ENCODE data around the gene KCNQ5.

The KCNQ5 gene

GRCh38 chr6:73109659-73110058 lies 487.8 kb downstream of the KCNQ5 start:
- Histone ChIP-seq H3K9me3 (ENCODE audit: low read depth, low read length) (no peaks in the 10 kb centered on the region), H3K4me3 (no peak overlapping the region), H3K9ac (ENCODE audit: insufficient read length) (no peak overlapping the region), H3K36me3 (ENCODE audit: insufficient read depth, low read length) (peaks cover 7% of the 10 kb centered on the region; the same call in 1 of the 2 replicates), H3K27ac (no peak overlapping the region)
- TF ChIP-seq EZH2 (IDR thresholded peaks at IDR 0.05): no peak
- no peak for TF ChIP-seq POLR2AphosphoS5 (IDR thresholded peaks at IDR 0.05; ENCODE audit: borderline replicate concordance, low read depth, low read length)
- TF ChIP-seq FOXP2 (optimal IDR thresholded peaks at IDR 0.05; ENCODE audit: control extremely low read depth, extremely low read length, insufficient read depth): no peak
- no peak for DNase-seq (ENCODE audit: low read depth, low spot score)

- no peak for DNase-seq (ENCODE audit: low read depth, low spot score)
- no peak overlapping the region for H3K9ac ChIP-seq (ENCODE audit: insufficient read length)
- TF ChIP-seq FOXP2 (optimal IDR thresholded peaks at IDR 0.05; ENCODE audit: control extremely low read depth, extremely low read length, insufficient read depth) (no peak), POLR2AphosphoS5 (IDR thresholded peaks at IDR 0.05; ENCODE audit: borderline replicate concordance, low read depth, low read length) (no peak), EZH2 (IDR thresholded peaks at IDR 0.05) (no peak)
These were observed 494.5 kb downstream of the KCNQ5 start for GRCh38 chr6:73116330-73116729.

GRCh38 chr6:73121421-73121993 lies 499.6 kb downstream of the KCNQ5 start:
- TF ChIP-seq FOXP2 (optimal IDR thresholded peaks at IDR 0.05; ENCODE audit: control extremely low read depth, extremely low read length, insufficient read depth) (no peak), EZH2 (IDR thresholded peaks at IDR 0.05) (no peak), POLR2AphosphoS5 (IDR thresholded peaks at IDR 0.05; ENCODE audit: borderline replicate concordance, low read depth, low read length) (no peak)
- Histone ChIP-seq H3K4me3 (no peak overlapping the region), H3K9me3 (ENCODE audit: low read depth, low read length) (no peaks in the 10 kb centered on the region), H3K27ac (no peak overlapping the region), H3K36me3 (ENCODE audit: insufficient read depth, low read length) (no peaks in the 10 kb centered on the region; the same call in 1 of the 2 replicates), H3K9ac (ENCODE audit: insufficient read length) (no peak overlapping the region)
- no peak for DNase-seq (ENCODE audit: low read depth, low spot score)

More at GRCh38 chr6:73116330-73116729, 494.5 kb downstream of the KCNQ5 start:
- Histone ChIP-seq H3K4me3 (no peak overlapping the region), H3K36me3 (ENCODE audit: insufficient read depth, low read length) (peaks cover 7% of the 10 kb centered on the region; the same call in 1 of the 2 replicates), H3K27ac (no peak overlapping the region), H3K9me3 (ENCODE audit: low read depth, low read length) (no peaks in the 10 kb centered on the region)

GRCh38 chr6:73123632-73124329 lies 501.9 kb downstream of the KCNQ5 start:
- no peak for TF ChIP-seq POLR2AphosphoS5 (IDR thresholded peaks at IDR 0.05; ENCODE audit: borderline replicate concordance, low read depth, low read length)
- no peak for TF ChIP-seq FOXP2 (optimal IDR thresholded peaks at IDR 0.05; ENCODE audit: control extremely low read depth, extremely low read length, insufficient read depth)
- TF ChIP-seq EZH2 (IDR thresholded peaks at IDR 0.05): no peak
- no peak overlapping the region for H3K4me3 ChIP-seq
- no peak for DNase-seq (ENCODE audit: low read depth, low spot score)
- H3K9ac ChIP-seq (ENCODE audit: insufficient read length): no peak overlapping the region
- H3K27ac ChIP-seq: no peak overlapping the region
- no peaks in the 10 kb centered on the region; the same call in 1 of the 2 replicates for H3K36me3 ChIP-seq (ENCODE audit: insufficient read depth, low read length)
- H3K9me3 ChIP-seq (ENCODE audit: low read depth, low read length): no peaks in the 10 kb centered on the region

- DNase-seq (ENCODE audit: low read depth, low spot score): peak; percentile 93
- Histone ChIP-seq H3K9me3 (ENCODE audit: low read depth, low read length) (no peaks in the 10 kb centered on the region), H3K4me3 (peak overlapping the region; percentile 29; the same call in 1 of the 2 replicates)
These were observed 508.0 kb downstream of the KCNQ5 start for GRCh38 chr6:73129653-73130443.

GRCh38 chr6:73131706-73132105 lies 509.8 kb downstream of the KCNQ5 start:
- DNase-seq (ENCODE audit: low read depth, low spot score): no peak
- Histone ChIP-seq H3K9me3 (ENCODE audit: low read depth, low read length) (no peaks in the 10 kb centered on the region), H3K36me3 (ENCODE audit: insufficient read depth, low read length) (no peaks in the 10 kb centered on the region; the same call in 1 of the 2 replicates), H3K4me3 (no peak overlapping the region), H3K9ac (ENCODE audit: insufficient read length) (no peak overlapping the region), H3K27ac (no peak overlapping the region)
- TF ChIP-seq EZH2 (IDR thresholded peaks at IDR 0.05) (no peak), POLR2AphosphoS5 (IDR thresholded peaks at IDR 0.05; ENCODE audit: borderline replicate concordance, low read depth, low read length) (no peak), FOXP2 (optimal IDR thresholded peaks at IDR 0.05; ENCODE audit: control extremely low read depth, extremely low read length, insufficient read depth) (no peak)

More at GRCh38 chr6:73129653-73130443, 508.0 kb downstream of the KCNQ5 start:
- H3K36me3 ChIP-seq (ENCODE audit: insufficient read depth, low read length): no peaks in the 10 kb centered on the region
- no peak for TF ChIP-seq EZH2 (IDR thresholded peaks at IDR 0.05)
- no peak for TF ChIP-seq FOXP2 (optimal IDR thresholded peaks at IDR 0.05; ENCODE audit: control extremely low read depth, extremely low read length, insufficient read depth)
- no peak for TF ChIP-seq POLR2AphosphoS5 (IDR thresholded peaks at IDR 0.05; ENCODE audit: borderline replicate concordance, low read depth, low read length)
- no peak overlapping the region for H3K27ac ChIP-seq
- no peak overlapping the region for H3K9ac ChIP-seq (ENCODE audit: insufficient read length)

GRCh38 chr6:73134588-73134987 lies 512.7 kb downstream of the KCNQ5 start:
- Histone ChIP-seq H3K4me3 (no peak overlapping the region), H3K9me3 (ENCODE audit: low read depth, low read length) (no peaks in the 10 kb centered on the region), H3K27ac (no peak overlapping the region), H3K9ac (ENCODE audit: insufficient read length) (no peak overlapping the region), H3K36me3 (ENCODE audit: insufficient read depth, low read length) (no peaks in the 10 kb centered on the region; the same call in 1 of the 2 replicates)
- no peak for DNase-seq (ENCODE audit: low read depth, low spot score)
- no peak for TF ChIP-seq FOXP2 (optimal IDR thresholded peaks at IDR 0.05; ENCODE audit: control extremely low read depth, extremely low read length, insufficient read depth)
- TF ChIP-seq POLR2AphosphoS5 (IDR thresholded peaks at IDR 0.05; ENCODE audit: borderline replicate concordance, low read depth, low read length): no peak
- TF ChIP-seq EZH2 (IDR thresholded peaks at IDR 0.05): no peak
